Breast epithelium (tissue), 3 donors: Measurements from ENCODE around the gene OR51B2.

Experiments used
- CTCF ChIP-seq, 3 donors: fragments of 450-650 bp; IDR thresholded peaks; one replicate each; pipeline ENCODE4 v1.5.1; 2016 to 2017; ENCODE audit warnings: antibody characterized with exemption in 3 of 3, mild to moderate bottlenecking in 3 of 3, moderate library complexity in 3 of 3
- POLR2A ChIP-seq: fragments of 450-650 bp; IDR thresholded peaks from one replicate; pipeline ENCODE4 v1.6.1; 2016; ENCODE audit warnings: antibody characterized with exemption, mild to moderate bottlenecking, moderate library complexity
- POLR2AphosphoS5 ChIP-seq, 3 donors: sonication (generic); formaldehyde crosslinking; IDR thresholded peaks; one replicate each; pipeline ENCODE4 v1.6.1; 2017; ENCODE audit warnings: antibody characterized with exemption in 3 of 3

GRCh38 chr11:5297721-5298323, 26.3 kb downstream of the OR51B2 start:
- TF ChIP-seq CTCF (IDR thresholded peaks at IDR 0.05) = no peak
- no peak for TF ChIP-seq POLR2A
- TF ChIP-seq POLR2AphosphoS5 (IDR thresholded peaks at IDR 0.05) = no peak
